NCI-H82 treated with DMSO at 0.1 percent for 48 hours (cell line): ENCODE data around the gene FGF1.
A peak's percentile ranks its signal among the peaks of the same experiment; 100 is the strongest.

Source experiments
- DNase-seq: peaks from one replicate; lab custom pipeline; 2025; ENCODE audit not compliant: unreplicated experiment; lab: John Stamatoyannopoulos, UW

FGF1 gene

GRCh38 chr5:142614054-142614453 is 71.8 kb downstream of the FGF1 start:
- DNase-seq, result no peak

- no peak for DNase-seq
These were observed 72.6 kb downstream of the FGF1 start for GRCh38 chr5:142613271-142613671.

GRCh38 chr5:142612494-142613270 is 73.2 kb downstream of the FGF1 start:
- no peak for DNase-seq

GRCh38 chr5:142611154-142611553 is 74.7 kb downstream of the FGF1 start:
- peak; percentile 7 for DNase-seq

- DNase-seq, result no peak
These were observed 75.5 kb downstream of the FGF1 start for GRCh38 chr5:142610176-142611001.

- DNase-seq, result no peak
These were observed 76.7 kb downstream of the FGF1 start for GRCh38 chr5:142609142-142609541.

GRCh38 chr5:142608081-142608480 is 77.8 kb downstream of the FGF1 start:
- no peak for DNase-seq

- DNase-seq, result no peak
These were observed 80.3 kb downstream of the FGF1 start for GRCh38 chr5:142605611-142606010.

GRCh38 chr5:142602720-142603245 is 83.1 kb downstream of the FGF1 start:
- DNase-seq, result no peak

GRCh38 chr5:142601432-142601831 is 84.5 kb downstream of the FGF1 start:
- no peak for DNase-seq

- no peak for DNase-seq
These were observed 85.1 kb downstream of the FGF1 start for GRCh38 chr5:142600611-142601358.

- no peak for DNase-seq
These were observed 85.8 kb downstream of the FGF1 start for GRCh38 chr5:142600092-142600491.

- DNase-seq, result no peak
These were observed 87.6 kb downstream of the FGF1 start for GRCh38 chr5:142598338-142598700.

GRCh38 chr5:142597546-142598337 is 88.1 kb downstream of the FGF1 start:
- DNase-seq, result no peak

- DNase-seq, result no peak
These were observed 88.9 kb downstream of the FGF1 start for GRCh38 chr5:142597025-142597424.

- no peak for DNase-seq
These were observed 93.5 kb downstream of the FGF1 start for GRCh38 chr5:142592365-142592764.

GRCh38 chr5:142590451-142591231 is 95.2 kb downstream of the FGF1 start:
- DNase-seq, result no peak

- DNase-seq, result no peak
These were observed 96.2 kb downstream of the FGF1 start for GRCh38 chr5:142589720-142590119.

GRCh38 chr5:142587354-142587965 is 98.4 kb downstream of the FGF1 start:
- no peak for DNase-seq
